Glomerular visceral epithelial cell (primary cell): ENCODE measurements around the gene ZBTB44.
"Not testable (repeated sequence)": the region's sequence is repeated elsewhere in the genome, so short reads cannot be mapped to it uniquely, and the experiment has no call there.

Experiments
- DNase-seq: peaks from one replicate; pipeline ENCODE4 v3.0.0-alpha.2; 2016; ENCODE audit errors: extremely low spot score

ZBTB44 gene

DNA sequence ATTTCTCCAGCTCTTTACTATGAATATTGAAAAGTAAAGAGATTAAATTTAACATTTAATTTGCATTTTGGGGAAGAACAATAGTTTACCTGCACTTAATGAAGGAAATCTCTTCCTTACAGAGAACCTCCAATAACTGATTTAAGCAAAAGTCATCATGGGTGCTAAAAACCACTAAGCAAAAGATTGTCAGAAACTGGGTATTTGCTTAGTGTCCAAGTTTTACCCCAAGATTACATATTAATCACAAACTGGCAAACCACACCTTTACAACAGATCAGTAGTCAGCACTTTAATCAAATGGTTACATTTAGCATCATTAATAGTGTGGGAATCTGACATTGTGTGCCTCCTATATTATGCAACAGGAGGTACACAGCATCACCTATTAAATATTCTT lies 2.7 kb downstream of the ZBTB44 start:
- DNase-seq, result no peak

DNA sequence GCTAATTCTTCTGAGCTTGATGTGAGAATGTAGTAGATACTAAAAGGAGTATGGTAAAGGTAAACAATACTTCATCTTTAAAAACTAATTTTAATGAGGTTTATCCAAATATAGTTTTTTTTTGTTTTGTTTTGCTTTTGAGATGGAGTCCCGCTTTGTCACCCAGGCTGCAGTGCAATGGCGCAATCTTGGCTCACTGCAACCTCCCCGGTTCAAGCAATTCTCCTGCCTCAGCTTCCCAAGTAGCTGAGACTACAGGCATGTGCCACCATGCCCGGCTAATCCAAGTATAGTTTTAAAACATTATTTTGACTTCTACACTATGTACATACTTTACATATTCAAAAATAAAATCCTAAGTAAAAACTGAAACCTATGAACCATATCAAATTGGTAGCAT lies 4.1 kb downstream of the ZBTB44 start:
- DNase-seq, result no peak

DNA sequence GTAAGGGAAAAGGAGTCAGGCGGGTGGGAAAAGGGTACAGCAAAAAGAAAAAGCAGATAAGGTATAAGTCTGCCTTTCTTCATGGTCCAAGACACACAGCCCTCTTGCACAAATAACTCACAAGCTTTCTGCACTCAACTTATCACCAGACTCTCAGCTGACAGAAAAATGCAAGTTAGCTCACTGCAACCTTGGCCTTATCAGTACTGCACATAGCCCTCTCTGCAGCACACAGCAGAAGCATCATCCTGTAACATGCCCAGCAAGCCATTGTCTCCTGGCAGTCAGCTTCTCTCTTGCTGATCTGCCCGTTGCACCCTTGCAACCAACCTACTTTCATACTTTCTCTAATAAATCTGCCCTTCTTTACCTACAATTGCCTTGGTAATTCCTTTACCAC lies 5.8 kb downstream of the ZBTB44 start:
- no peak for DNase-seq

DNA sequence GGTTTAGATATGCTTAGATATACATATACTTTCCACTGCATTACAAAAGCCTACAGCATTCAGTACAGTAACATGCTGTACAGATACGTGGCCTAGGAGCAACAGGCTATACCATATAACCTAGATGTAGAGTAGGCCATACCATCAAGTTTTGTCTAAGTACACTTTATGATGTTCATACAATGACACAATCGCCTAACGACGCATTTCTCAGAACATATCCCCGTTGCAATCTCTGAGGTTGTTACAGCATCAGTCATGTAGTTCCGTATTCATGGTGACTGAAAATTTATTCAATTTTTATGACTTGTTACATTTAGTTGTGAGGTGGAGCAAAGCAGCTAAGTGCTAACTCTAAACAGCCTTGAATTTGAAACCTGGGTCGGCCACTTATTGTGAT lies 6.7 kb downstream of the ZBTB44 start:
- DNase-seq, result no peak

DNA sequence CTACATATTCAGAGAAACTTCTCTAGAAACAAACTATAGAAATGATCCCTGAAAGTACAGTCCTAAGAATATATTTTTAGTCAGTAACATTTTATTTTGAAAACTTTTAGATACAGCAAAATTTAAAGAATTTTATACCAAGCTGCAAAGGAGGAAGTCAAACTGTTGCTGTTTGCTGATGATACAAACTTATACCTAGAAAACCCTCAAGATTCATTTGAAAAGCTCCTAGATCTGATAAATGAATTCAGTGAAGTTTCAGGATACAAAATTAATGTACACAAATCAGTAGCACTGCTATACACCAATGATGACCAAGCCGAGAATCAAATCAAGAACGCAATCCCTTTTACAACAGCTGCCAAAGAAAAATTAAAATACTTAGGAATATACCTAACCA lies 10.1 kb downstream of the ZBTB44 start:
- DNase-seq, result no peak

DNA sequence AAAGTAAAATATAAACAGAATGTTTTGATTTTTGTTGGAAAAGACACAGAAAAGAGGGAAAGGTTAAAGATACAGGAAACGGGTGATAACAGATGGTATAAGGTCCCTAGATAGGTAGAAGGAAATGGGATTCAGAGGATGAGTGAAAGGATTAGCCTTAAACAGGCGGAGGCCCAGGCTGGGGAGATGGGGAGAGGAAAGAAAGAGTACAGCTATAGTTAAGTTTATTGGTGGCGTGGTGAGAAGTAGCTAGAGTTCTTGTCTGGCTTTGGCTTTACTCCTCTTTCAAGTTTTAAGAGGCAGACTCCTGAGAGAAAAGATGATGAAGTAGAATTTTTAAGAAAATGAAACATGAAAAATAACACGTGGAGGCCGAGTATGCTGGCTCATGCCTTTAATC lies 13.7 kb downstream of the ZBTB44 start:
- DNase-seq, result no peak

DNA sequence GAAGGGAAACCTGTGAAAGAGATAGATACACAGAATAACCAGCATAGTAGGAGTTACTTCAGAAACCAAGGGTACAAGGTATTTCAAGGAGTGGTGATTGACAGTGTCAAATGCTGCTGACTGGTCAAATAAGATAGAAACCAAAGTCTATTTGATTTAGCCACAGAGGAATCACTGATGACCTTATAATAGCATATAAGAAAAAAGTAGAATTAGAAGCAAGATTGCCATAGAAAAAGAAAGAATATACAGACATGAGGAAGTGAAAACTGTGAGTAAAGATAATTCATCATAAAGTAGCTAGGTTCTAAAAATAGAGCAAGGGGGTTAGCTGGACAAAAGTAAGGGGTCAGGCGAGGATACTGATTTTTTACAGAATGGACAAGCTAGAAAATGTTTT lies 14.2 kb downstream of the ZBTB44 start:
- no peak for DNase-seq

DNA sequence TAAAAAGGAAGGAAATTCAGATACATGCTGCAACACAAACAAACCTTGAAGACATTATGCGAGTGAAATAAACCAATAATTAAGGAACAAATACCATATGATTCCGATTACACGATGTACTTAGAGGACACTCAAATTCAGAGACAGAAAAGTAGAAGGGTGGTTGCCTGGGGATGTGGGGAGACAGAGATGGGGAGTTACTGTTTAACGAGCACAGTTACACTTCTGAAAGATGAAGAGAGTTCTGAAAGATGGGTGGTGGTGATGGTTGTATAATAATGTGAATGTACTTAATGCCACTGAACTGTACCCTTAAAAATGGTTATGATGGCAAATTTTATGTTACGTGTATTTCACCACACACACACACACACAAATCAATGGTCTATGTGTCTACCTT lies 14.7 kb downstream of the ZBTB44 start:
- DNase-seq, result no peak

DNA sequence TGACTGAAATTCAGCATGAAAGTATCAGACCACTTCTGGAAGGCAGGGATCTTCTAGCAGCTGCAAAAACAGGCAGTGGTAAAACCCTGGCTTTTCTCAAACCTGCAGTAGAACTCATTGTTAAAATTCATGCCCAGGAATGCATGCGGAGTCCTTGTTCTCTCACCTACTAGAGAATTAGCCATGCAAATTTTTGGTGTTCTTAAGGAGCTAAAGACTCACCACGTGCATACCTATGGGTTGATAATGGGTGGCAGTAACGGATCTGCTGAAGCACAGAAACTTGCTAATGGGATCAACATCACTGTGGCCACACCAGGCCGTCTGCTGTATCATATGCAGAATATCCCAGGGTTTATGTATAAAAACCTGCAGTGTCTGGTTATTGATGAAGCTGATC lies 19.1 kb downstream of the ZBTB44 start:
- no peak for DNase-seq

DNA sequence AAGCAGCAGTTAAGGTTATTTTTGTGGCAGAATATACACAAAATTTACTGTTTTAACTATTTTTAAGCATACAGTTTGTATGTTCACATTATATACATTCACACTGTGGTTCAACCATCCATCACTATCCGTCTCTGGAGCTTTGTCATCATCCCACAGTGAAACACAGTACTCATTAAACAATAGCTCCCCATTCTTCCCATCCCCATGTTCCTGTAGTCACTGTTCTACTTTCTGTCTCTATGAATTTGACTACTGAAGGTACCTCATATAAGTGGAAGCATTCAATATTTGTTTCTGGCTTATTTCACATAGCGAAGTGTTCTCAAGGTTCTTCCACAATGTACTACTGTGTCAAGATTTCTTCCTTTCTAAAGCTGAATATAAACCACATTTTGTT lies 32.6 kb downstream of the ZBTB44 start:
- no peak for DNase-seq

DNA sequence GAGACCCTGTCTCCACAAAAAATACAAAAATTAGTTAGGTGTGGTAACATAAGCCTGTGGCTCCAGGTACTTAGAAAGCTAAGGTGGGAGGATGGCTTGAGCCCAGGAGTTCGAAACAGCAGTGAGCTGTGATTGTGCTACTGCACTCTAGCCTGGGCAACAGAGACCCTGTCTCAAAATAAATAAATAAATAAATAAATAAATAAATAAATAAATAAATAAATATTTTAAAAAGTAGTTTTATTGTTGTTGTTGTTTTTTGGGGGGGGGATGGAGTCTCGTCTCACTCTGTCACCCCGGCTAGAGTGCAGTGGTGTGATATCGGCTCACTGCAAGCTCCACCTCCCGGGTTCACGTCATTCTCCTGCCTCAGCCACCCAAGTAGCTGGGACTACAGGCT lies 33.4 kb downstream of the ZBTB44 start:
- DNase-seq, result not testable (repeated sequence)

DNA sequence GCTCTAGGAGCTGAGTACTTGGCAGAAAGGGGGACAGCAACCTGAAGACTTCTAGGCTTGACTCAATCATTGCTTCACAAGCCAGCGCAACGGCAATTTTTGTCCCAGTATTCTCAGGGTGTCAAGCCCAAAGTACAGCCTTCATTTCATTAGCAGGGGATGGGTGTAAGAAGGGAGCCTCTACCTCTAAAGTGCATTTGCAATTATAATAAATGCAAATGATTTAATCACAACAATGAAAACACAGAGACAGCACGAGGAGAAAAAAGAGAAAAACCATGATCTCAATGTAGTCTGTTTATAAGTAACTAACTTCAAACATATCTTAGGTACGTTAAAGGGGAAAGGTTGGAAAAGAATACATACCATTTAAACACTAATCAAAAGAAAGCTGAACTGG lies 34.7 kb downstream of the ZBTB44 start:
- no peak for DNase-seq

DNA sequence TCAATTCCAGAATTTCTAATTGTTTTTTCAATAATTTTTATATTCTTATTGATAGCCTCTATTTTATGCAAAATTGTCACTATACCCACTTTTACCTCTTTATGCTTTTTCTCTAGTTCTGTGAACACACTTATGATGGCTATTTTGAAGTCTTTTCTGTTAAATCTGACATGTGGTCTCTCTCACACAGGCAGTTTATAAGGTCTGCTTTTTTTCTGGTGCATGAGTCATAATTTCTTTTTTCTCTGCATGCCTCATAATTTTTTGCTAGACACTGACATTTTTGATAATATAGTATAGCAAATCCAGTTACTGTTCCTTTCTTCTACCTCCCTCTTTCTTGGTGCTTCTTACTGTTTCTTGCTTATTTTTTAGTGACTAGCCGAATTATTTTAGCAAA lies 36.0 kb downstream of the ZBTB44 start:
- no peak for DNase-seq

DNA sequence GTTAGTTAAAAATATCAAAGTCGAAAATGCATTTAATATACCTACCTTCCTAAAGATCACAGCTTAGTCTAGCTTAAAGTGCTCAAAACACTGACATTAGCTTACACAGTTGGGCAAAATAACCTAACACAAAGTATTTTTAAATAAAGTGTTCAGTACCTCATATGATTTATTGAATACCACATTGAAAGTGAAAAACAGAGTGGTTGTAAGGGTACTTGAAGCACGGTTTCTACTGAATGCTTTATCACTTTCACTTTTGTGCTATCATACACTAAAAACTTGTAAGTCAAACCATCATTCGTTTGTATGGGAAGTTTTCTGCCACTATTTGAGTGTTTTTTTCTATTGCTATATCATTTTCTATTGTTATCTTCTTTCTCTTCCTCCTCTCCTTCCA lies 36.6 kb downstream of the ZBTB44 start:
- no peak for DNase-seq

DNA sequence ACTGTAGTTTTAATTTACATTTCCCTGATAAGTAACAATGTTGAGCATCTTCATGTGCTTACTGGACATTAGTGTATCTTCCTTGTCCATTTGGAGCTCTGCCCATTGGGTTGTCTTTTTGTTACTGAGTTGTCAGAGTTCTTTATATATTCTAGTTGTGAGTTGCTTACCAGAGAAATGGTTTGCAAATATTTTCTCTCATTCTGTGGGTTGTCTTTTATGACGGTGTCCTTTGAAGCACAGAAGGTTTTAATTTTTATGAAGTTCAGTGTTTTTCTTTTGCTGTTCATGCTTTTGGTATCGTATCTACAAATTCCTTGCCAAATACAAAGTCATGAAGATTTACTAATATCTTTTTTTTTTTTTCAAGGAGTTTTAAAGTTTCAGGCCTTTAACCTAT lies 42.4 kb downstream of the ZBTB44 start:
- DNase-seq, result no peak

DNA sequence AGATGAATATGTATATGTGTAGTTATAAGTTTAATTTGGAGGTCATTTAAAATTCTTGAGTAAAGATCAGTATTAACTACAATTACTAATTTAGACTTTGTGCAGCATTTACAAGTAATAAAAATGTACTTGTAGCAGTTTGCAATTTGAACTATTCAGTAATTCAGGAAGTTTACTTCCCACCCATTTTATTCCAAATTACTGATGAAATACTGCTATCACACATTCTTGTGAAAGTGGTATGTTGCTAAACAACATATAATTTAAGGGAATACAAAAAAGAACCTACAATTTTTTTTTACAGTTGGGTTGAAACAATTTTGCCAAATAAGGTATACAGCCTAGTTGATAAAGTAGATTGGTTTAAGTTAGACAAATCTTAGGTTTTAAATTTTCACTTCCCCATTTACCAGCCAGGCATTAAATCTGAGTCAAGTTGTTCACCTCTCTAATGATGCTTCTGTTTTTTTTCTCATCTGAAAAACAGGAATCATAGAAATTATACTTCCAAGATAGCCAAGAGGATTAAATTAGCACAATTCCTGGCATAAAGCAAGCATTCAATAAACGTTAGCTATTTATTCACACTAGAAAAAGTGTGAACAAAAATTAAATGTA lies 45.3 kb downstream of the ZBTB44 start:
- no peak for DNase-seq

DNA sequence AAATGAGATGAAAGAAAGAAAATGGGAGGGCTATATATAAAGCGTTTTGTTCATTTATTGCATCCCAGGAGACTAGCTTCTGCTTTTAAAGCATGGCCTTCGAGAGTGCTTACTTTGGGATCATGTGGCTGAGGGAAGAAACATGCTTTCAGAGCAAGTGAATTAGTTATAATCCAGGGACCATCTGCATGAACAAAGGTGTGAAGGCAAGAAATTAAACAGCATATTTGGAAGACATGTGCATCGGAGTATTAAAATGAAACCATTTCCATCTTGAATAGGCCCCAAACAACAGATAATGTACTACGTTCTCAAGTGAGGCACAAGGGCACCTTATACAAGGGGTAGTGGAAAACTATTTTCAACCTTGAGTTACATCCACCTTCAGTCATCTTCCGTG lies 51.4 kb downstream of the ZBTB44 start:
- no peak for DNase-seq

DNA sequence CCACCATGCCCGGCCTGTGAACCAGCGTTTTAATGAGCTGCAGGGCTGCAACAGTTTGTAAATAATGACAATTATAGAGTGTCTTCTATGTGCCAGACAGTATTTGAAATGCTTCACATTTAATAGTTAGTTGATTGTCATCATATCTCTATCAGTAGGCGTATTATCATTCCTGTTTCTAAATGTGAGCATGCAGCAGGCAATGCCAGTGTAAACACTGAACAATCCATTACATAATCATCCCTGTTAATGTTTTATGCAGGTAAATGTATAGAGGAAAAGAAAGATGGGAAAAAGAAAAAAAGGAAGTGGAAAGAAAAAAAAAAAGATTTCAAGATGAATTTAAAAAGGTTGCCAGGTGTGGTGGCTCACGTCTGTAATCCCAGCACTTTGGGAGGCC lies 52.3 kb downstream of the ZBTB44 start:
- no peak for DNase-seq

DNA sequence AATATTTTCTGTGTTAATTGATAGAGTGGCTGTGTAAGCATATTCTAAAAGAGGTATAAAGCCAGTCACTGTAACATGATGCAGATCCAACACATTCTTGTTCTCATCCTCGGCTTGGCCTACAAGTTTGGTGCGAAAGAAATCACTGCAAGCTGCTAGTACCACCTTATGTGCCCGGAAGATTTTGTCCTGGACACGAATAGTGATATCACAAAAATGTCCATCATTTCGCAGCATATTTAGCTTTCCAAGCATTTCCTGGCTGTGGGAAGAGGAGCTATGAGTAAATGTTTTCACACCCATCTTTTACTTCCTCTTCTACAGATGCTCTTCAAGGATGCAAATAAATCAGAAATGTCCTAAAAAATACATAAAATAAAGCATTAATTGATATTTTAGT lies 53.1 kb downstream of the ZBTB44 start:
- no peak for DNase-seq

DNA sequence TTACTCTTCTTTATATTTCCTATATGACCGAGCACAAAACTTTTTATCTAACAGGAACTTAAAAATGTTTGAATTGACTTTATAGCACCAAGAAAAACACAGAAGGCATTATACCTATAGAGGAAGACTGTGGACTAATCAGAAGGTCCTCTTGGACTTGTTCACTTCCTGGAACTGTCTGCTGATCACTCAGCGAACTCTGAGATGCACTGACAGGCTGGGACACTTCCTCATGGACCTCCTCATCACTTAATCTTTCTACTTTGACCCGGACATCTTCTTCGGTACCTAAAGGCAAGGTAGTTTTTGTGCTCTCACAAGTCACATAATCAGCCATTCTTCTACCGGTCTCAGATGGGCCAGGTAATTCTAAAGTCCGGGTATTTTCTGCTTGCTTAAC lies 54.0 kb downstream of the ZBTB44 start:
- no peak for DNase-seq

DNA sequence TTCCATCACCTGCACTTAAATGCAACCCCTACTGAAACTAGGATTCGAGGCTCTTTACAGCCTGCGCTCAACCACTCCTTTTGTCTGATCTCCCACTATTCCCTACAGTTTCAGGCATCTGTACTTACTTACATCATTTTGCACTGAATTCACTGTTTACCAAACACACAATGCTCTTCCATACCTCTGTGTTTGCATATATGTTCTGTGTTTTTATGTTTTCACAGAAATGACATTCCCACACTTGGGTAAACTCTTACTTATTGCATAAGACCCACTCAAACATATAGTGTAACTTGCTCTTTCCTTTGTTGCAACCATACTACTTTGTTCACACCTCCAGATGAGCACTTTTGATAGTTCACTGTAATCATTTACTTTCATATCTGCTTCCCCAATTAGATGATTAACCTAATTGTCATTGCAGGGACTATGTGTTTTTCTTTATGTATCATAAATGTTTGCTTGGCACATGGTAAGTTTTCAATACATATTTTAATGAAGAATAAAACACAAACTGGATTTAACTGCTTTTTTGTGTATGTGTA lies 54.6 kb downstream of the ZBTB44 start:
- no peak for DNase-seq

DNA sequence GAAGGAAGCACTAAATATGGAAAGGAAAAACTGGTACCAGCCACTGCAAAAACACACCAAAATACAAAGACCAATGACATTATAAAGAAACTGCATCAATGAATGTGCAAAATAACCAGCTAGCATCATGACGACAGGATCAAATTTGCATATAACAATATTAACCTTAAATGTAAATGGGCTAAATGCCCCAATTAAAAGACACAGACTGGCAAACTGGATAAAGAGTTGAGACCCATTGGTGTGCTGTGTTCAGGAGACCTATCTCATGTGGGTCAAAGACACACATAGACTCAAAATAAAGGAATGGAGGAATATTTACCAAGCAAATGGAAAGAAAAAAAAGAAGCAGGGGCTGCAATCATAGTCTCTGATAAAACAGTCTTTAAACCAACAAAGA lies 63.0 kb downstream of the ZBTB44 start:
- not testable (repeated sequence) for DNase-seq

DNA sequence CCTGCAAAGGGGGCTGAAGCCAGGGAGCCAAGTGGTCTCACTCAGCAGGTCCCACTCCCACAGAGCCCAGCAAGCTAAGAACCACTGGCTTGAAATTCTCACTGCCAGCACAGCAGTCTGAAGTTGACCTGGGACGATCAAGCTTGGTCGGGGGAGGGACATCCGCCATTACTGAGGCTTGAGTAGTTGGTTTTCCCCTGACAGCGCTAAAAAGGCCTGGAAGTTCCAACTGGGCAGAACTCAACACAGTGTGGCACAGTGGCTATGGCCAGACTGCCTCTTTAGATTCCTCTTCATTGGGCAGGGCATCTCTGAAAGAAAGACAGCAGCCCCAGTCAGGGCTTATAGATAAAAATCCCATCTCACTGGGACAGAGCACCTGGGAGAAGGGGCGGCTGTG lies 64.8 kb downstream of the ZBTB44 start:
- not testable (repeated sequence) for DNase-seq

DNA sequence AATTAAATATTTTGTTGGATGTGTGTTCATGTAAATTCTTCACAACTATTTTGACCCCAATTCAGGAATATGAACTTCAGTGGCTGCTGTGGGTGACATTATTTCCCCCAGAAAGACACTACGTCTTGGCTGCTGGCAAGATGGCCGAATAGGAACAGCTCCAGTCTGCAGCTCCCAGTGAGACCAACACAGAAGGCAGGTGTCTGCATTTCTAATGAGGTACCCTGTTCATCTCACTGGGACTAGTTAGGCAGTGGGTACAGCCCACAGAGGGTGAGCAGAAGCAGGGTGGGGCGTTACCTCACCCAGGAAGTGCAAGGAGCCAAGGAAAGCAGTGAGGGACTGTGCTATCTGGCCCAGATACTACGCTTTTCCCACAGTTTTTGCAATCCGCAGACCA lies 65.3 kb downstream of the ZBTB44 start:
- no peak for DNase-seq
